ENCODE results near the gene SLCO4C1. TPM values are rescaled to one million over a fixed set of nuclear protein-coding genes. Genes with fewer than 3 reads are reported as not detected.

The SLCO4C1 gene
- total and polyA plus RNA-seq, 2 experiments from 2014 or later = not detected

GRCh38 chr5:102241809-102242421 lies 54.2 kb downstream of the SLCO4C1 start:
- DNase-seq (ENCODE audit: low read depth in 1 of 2, low spot score in 1 of 2) = no peak
- H3K27me3 ChIP-seq = no peaks in the 10 kb centered on the region
- no peaks in the 10 kb centered on the region for H3K4me1 ChIP-seq (ENCODE audit: low read depth)
- no peaks in the 10 kb centered on the region for H3K36me3 ChIP-seq
- H3K9me3 ChIP-seq (ENCODE audit: low read depth) = no peaks in the 10 kb centered on the region
- no peak overlapping the region for H3K4me3 ChIP-seq
- H3K27ac ChIP-seq = no peak overlapping the region
- TF ChIP-seq CTCF (IDR thresholded peaks at IDR 0.05; ENCODE audit: low read depth, low read length) = no peak

GRCh38 chr5:102231693-102232619 lies 64.1 kb downstream of the SLCO4C1 start:
- Histone ChIP-seq H3K4me3 (no peak overlapping the region), H3K4me1 (ENCODE audit: low read depth) (no peaks in the 10 kb centered on the region), H3K27ac (no peak overlapping the region), H3K9me3 (ENCODE audit: low read depth) (no peaks in the 10 kb centered on the region), H3K27me3 (no peaks in the 10 kb centered on the region), H3K36me3 (no peaks in the 10 kb centered on the region)
- TF ChIP-seq CTCF (IDR thresholded peaks at IDR 0.05; ENCODE audit: low read depth, low read length) = no peak
- DNase-seq (ENCODE audit: low read depth in 1 of 2, low spot score in 1 of 2) = no peak

- no peak for DNase-seq (ENCODE audit: low read depth in 1 of 2, low spot score in 1 of 2)
- Histone ChIP-seq H3K4me3 (no peak overlapping the region), H3K36me3 (no peaks in the 10 kb centered on the region), H3K4me1 (ENCODE audit: low read depth) (no peaks in the 10 kb centered on the region), H3K9me3 (ENCODE audit: low read depth) (no peaks in the 10 kb centered on the region), H3K27me3 (no peaks in the 10 kb centered on the region), H3K27ac (no peak overlapping the region)
- TF ChIP-seq CTCF (IDR thresholded peaks at IDR 0.05; ENCODE audit: low read depth, low read length) = no peak
Observed at GRCh38 chr5:102229685-102230084, 66.4 kb downstream of the SLCO4C1 start.

DNA sequence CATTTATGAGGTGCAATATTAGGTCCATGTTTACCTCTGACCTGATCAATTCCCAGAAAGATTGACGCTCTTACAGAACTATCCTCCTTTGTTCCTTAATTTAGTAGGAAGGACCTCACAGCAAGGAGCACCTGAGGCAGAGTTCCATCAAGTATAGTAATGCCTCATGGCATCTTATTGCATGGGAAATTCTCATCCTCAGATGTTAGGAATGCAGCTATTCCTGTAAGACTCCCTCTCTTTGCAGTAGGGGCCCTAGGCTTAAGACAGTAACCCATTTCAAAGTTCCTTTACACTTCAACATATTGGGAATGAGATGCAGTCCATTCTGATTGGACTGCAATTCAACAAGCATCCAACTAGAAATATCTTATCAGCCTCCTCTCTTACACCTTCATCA lies 69.8 kb downstream of the SLCO4C1 start:
- no peak for TF ChIP-seq CTCF (IDR thresholded peaks at IDR 0.05; ENCODE audit: low read depth, low read length)

GRCh38 chr5:102223542-102224477 lies 72.3 kb downstream of the SLCO4C1 start:
- no peaks in the 10 kb centered on the region for H3K4me1 ChIP-seq (ENCODE audit: low read depth)
- no peaks in the 10 kb centered on the region for H3K36me3 ChIP-seq
- H3K9me3 ChIP-seq (ENCODE audit: low read depth) = no peaks in the 10 kb centered on the region
- no peak overlapping the region for H3K27ac ChIP-seq
- TF ChIP-seq CTCF (IDR thresholded peaks at IDR 0.05; ENCODE audit: low read depth, low read length) = peak; percentile 46
- no peak overlapping the region for H3K4me3 ChIP-seq
- H3K27me3 ChIP-seq = no peaks in the 10 kb centered on the region
- DNase-seq (ENCODE audit: low read depth in 1 of 2, low spot score in 1 of 2) = peak; percentile 32 to 57

More for the DNA sequence above, 69.8 kb downstream of the SLCO4C1 start:
- H3K9me3 ChIP-seq (ENCODE audit: low read depth) = no peaks in the 10 kb centered on the region
- H3K36me3 ChIP-seq = no peaks in the 10 kb centered on the region
- no peaks in the 10 kb centered on the region for H3K4me1 ChIP-seq (ENCODE audit: low read depth)
- no peak overlapping the region for H3K27ac ChIP-seq
- DNase-seq (ENCODE audit: low read depth in 1 of 2, low spot score in 1 of 2) = no peak
- no peak overlapping the region for H3K4me3 ChIP-seq
- H3K27me3 ChIP-seq = no peaks in the 10 kb centered on the region

Data from cardiac muscle cell (in vitro differentiated cells and primary cell).